Central memory CD8-positive, alpha-beta T cell (primary cell): Measurements from ENCODE around the gene WARS2.
A peak's percentile ranks its signal among the peaks of the same experiment; 100 is the strongest.
"Not testable (repeated sequence)": the region's sequence is repeated elsewhere in the genome, so short reads cannot be mapped to it uniquely, and the experiment has no call there.

Experiments used
- ATAC-seq: fragments of 150-1000 bp; cut with Tn5 transposase; replicated peaks from 2 replicates; pipeline ENCODE4 v1.10.0; 2022; ENCODE audit warnings: mild to moderate bottlenecking, moderate FRiP score, moderate number of reproducible peaks; ENCODE audit not compliant: poor library complexity, severe bottlenecking; ENCODE audit errors: extremely low read depth
- DNase-seq, 2 donors: peaks; one replicate each; pipeline ENCODE4 v3.0.0; 2021; ENCODE audit warnings: low spot score in 2 of 2
- H3K27ac Mint-ChIP-seq: one replicate; pipeline ENCODE4 v1.8.0; 2022; ENCODE audit warnings: low read depth, mild to moderate bottlenecking, moderate library complexity, mixed read lengths
- H3K27me3 Mint-ChIP-seq: one replicate; pipeline ENCODE4 v1.8.0; 2022; ENCODE audit warnings: mixed read lengths
- H3K36me3 Mint-ChIP-seq: one replicate; pipeline ENCODE4 v1.8.0; 2022; ENCODE audit warnings: mild to moderate bottlenecking, moderate library complexity, mixed read lengths; ENCODE audit not compliant: insufficient read depth
- H3K4me1 Mint-ChIP-seq: one replicate; pipeline ENCODE4 v1.8.0; 2022; ENCODE audit warnings: mixed read lengths
- H3K4me3 Mint-ChIP-seq: one replicate; pipeline ENCODE4 v1.8.0; 2022; ENCODE audit warnings: mild to moderate bottlenecking, moderate library complexity, mixed read lengths
- H3K9me3 Mint-ChIP-seq: one replicate; pipeline ENCODE4 v1.8.0; 2022; ENCODE audit warnings: mixed read lengths

The WARS2 gene

GRCh38 chr1:119132179-119132578 lies 8.3 kb downstream of the WARS2 start:
- peaks cover 9% of the 10 kb centered on the region for H3K4me1 Mint-ChIP-seq
- no peaks in the 10 kb centered on the region for H3K9me3 Mint-ChIP-seq
- DNase-seq (no peak), ATAC-seq (no peak)
- H3K27ac Mint-ChIP-seq = peak overlapping the region; percentile 7
- H3K27me3 Mint-ChIP-seq = no peaks in the 10 kb centered on the region
- no peaks in the 10 kb centered on the region for H3K36me3 Mint-ChIP-seq
- H3K4me3 Mint-ChIP-seq = no peak overlapping the region

- ATAC-seq = no peak
- no peak for DNase-seq
- H3K9me3 Mint-ChIP-seq = no peaks in the 10 kb centered on the region
- H3K4me3 Mint-ChIP-seq = no peak overlapping the region
- H3K4me1 Mint-ChIP-seq = peaks cover 5% of the 10 kb centered on the region
- no peak overlapping the region for H3K27ac Mint-ChIP-seq
- no peaks in the 10 kb centered on the region for H3K36me3 Mint-ChIP-seq
- no peaks in the 10 kb centered on the region for H3K27me3 Mint-ChIP-seq
Measured at GRCh38 chr1:119125874-119126273, 14.6 kb downstream of the WARS2 start.

GRCh38 chr1:119124764-119125163 lies 15.7 kb downstream of the WARS2 start:
- Mint-ChIP-seq H3K27ac (peak overlapping the region; percentile 6), H3K4me3 (no peak overlapping the region), H3K27me3 (no peaks in the 10 kb centered on the region), H3K9me3 (no peaks in the 10 kb centered on the region), H3K36me3 (peaks cover 2% of the 10 kb centered on the region), H3K4me1 (peaks cover 5% of the 10 kb centered on the region)
- DNase-seq (no peak), ATAC-seq (no peak)

GRCh38 chr1:119121872-119122271 lies 18.6 kb downstream of the WARS2 start:
- not testable (repeated sequence) for H3K4me3 Mint-ChIP-seq, H3K27me3 Mint-ChIP-seq, H3K27ac Mint-ChIP-seq, H3K9me3 Mint-ChIP-seq, DNase-seq, ATAC-seq, H3K36me3 Mint-ChIP-seq, H3K4me1 Mint-ChIP-seq

GRCh38 chr1:119116725-119117124 lies 23.7 kb downstream of the WARS2 start:
- ATAC-seq (no peak), DNase-seq (no peak)
- H3K27ac Mint-ChIP-seq = no peak overlapping the region
- H3K4me1 Mint-ChIP-seq = peaks cover 12% of the 10 kb centered on the region
- H3K9me3 Mint-ChIP-seq = no peaks in the 10 kb centered on the region
- H3K27me3 Mint-ChIP-seq = no peaks in the 10 kb centered on the region
- no peak overlapping the region for H3K4me3 Mint-ChIP-seq
- peaks cover 2% of the 10 kb centered on the region for H3K36me3 Mint-ChIP-seq

GRCh38 chr1:119115736-119116135 lies 24.7 kb downstream of the WARS2 start:
- Mint-ChIP-seq H3K27ac (no peak overlapping the region), H3K36me3 (peaks cover 3% of the 10 kb centered on the region), H3K4me1 (peaks cover 9% of the 10 kb centered on the region), H3K27me3 (no peaks in the 10 kb centered on the region), H3K4me3 (no peak overlapping the region), H3K9me3 (no peaks in the 10 kb centered on the region)
- no peak for DNase-seq
- no peak for ATAC-seq

- H3K9me3 Mint-ChIP-seq = no peaks in the 10 kb centered on the region
- peaks cover 3% of the 10 kb centered on the region for H3K36me3 Mint-ChIP-seq
- DNase-seq (no peak), ATAC-seq (no peak)
- H3K27ac Mint-ChIP-seq = no peak overlapping the region
- H3K4me3 Mint-ChIP-seq = no peak overlapping the region
- no peaks in the 10 kb centered on the region for H3K27me3 Mint-ChIP-seq
- H3K4me1 Mint-ChIP-seq = peaks cover 9% of the 10 kb centered on the region
Measured at GRCh38 chr1:119115311-119115710, 25.1 kb downstream of the WARS2 start.

- DNase-seq (no peak), ATAC-seq (no peak)
- Mint-ChIP-seq H3K4me3 (no peak overlapping the region), H3K27ac (no peak overlapping the region), H3K36me3 (peaks cover 1% of the 10 kb centered on the region), H3K27me3 (no peaks in the 10 kb centered on the region), H3K9me3 (no peaks in the 10 kb centered on the region), H3K4me1 (peaks cover 9% of the 10 kb centered on the region)
Measured at GRCh38 chr1:119114786-119115185, 25.7 kb downstream of the WARS2 start.

- H3K27me3 Mint-ChIP-seq = no peaks in the 10 kb centered on the region
- no peaks in the 10 kb centered on the region for H3K9me3 Mint-ChIP-seq
- H3K4me3 Mint-ChIP-seq = no peak overlapping the region
- no peak overlapping the region for H3K27ac Mint-ChIP-seq
- ATAC-seq (no peak), DNase-seq (no peak)
- H3K36me3 Mint-ChIP-seq = peaks cover 1% of the 10 kb centered on the region
- H3K4me1 Mint-ChIP-seq = peaks cover 9% of the 10 kb centered on the region
Measured at GRCh38 chr1:119112791-119113190, 27.7 kb downstream of the WARS2 start.

- no peak overlapping the region for H3K4me3 Mint-ChIP-seq
- peaks cover 9% of the 10 kb centered on the region for H3K4me1 Mint-ChIP-seq
- no peak overlapping the region for H3K27ac Mint-ChIP-seq
- H3K9me3 Mint-ChIP-seq = no peaks in the 10 kb centered on the region
- peaks cover 1% of the 10 kb centered on the region for H3K36me3 Mint-ChIP-seq
- no peak for ATAC-seq
- no peaks in the 10 kb centered on the region for H3K27me3 Mint-ChIP-seq
- no peak for DNase-seq
Measured at GRCh38 chr1:119112244-119112643, 28.2 kb downstream of the WARS2 start.

GRCh38 chr1:119108988-119109387 lies 31.5 kb downstream of the WARS2 start:
- Mint-ChIP-seq H3K36me3 (peaks cover 3% of the 10 kb centered on the region), H3K4me1 (no peaks in the 10 kb centered on the region), H3K9me3 (no peaks in the 10 kb centered on the region), H3K27ac (no peak overlapping the region), H3K27me3 (no peaks in the 10 kb centered on the region), H3K4me3 (no peak overlapping the region)
- DNase-seq = no peak
- ATAC-seq = no peak

GRCh38 chr1:119103764-119104163 lies 36.7 kb downstream of the WARS2 start:
- H3K36me3 Mint-ChIP-seq = peaks cover 3% of the 10 kb centered on the region
- ATAC-seq (no peak), DNase-seq (no peak)
- no peak overlapping the region for H3K4me3 Mint-ChIP-seq
- no peaks in the 10 kb centered on the region for H3K9me3 Mint-ChIP-seq
- H3K27ac Mint-ChIP-seq = no peak overlapping the region
- no peaks in the 10 kb centered on the region for H3K4me1 Mint-ChIP-seq
- no peaks in the 10 kb centered on the region for H3K27me3 Mint-ChIP-seq

- Mint-ChIP-seq H3K4me1 (no peaks in the 10 kb centered on the region), H3K27ac (no peak overlapping the region), H3K9me3 (no peaks in the 10 kb centered on the region), H3K36me3 (peaks cover 5% of the 10 kb centered on the region), H3K4me3 (no peak overlapping the region), H3K27me3 (no peaks in the 10 kb centered on the region)
- DNase-seq (no peak), ATAC-seq (no peak)
Measured at GRCh38 chr1:119102051-119102450, 38.4 kb downstream of the WARS2 start.

GRCh38 chr1:119101563-119101962 lies 38.9 kb downstream of the WARS2 start:
- H3K27me3 Mint-ChIP-seq = no peaks in the 10 kb centered on the region
- no peak overlapping the region for H3K4me3 Mint-ChIP-seq
- H3K4me1 Mint-ChIP-seq = no peaks in the 10 kb centered on the region
- no peak for ATAC-seq
- no peaks in the 10 kb centered on the region for H3K9me3 Mint-ChIP-seq
- H3K36me3 Mint-ChIP-seq = peaks cover 5% of the 10 kb centered on the region
- H3K27ac Mint-ChIP-seq = no peak overlapping the region
- no peak for DNase-seq
